ENCODE data around the gene CALHM3. TPM values are rescaled to one million over a fixed set of nuclear protein-coding genes. Genes with fewer than 3 reads are reported as not detected.
"Not testable (repeated sequence)": the region's sequence is repeated elsewhere in the genome, so short reads cannot be mapped to it uniquely, and the experiment has no call there.

CALHM3 gene
- 0.17 TPM for polyA plus RNA-seq (2012; ENCODE audit: low read depth, missing spikeins)

GRCh38 chr10:103479135-103479534 lies at the start of gene CALHM3:
Gene CALHM3 (minus strand): TSS chr10:103479240. CDS start chr10:103479032, 208 bp downstream.
- DNase-seq (ENCODE audit: insufficient read length, low spot score) = no peak
- TF ChIP-seq POU2F2 (IDR thresholded peaks at IDR 0.05; ENCODE audit: low read depth, low read length) (no peak), TAF1 (IDR thresholded peaks at IDR 0.05; ENCODE audit: low read depth, low read length) (no peak), PAX5 (IDR thresholded peaks at IDR 0.05; ENCODE audit: insufficient read depth, low read length, severe bottlenecking) (no peak), POLR2AphosphoS5 (IDR thresholded peaks at IDR 0.05; ENCODE audit: low read depth, low read length) (no peak), SPI1 (IDR thresholded peaks at IDR 0.05; ENCODE audit: low read depth, low read length) (no peak), POLR2A (IDR thresholded peaks at IDR 0.05; ENCODE audit: low read depth, low read length) (no peak)
- no peak for FAIRE-seq

GRCh38 chr10:103528549-103528948 lies 49.5 kb upstream of the CALHM3 start:
- FAIRE-seq (no peak), DNase-seq (ENCODE audit: insufficient read length, low spot score) (no peak)
- TF ChIP-seq POU2F2 (IDR thresholded peaks at IDR 0.05; ENCODE audit: low read depth, low read length) (no peak), PAX5 (IDR thresholded peaks at IDR 0.05; ENCODE audit: insufficient read depth, low read length, severe bottlenecking) (no peak), POLR2AphosphoS5 (IDR thresholded peaks at IDR 0.05; ENCODE audit: low read depth, low read length) (no peak), TAF1 (IDR thresholded peaks at IDR 0.05; ENCODE audit: low read depth, low read length) (no peak), POLR2A (IDR thresholded peaks at IDR 0.05; ENCODE audit: low read depth, low read length) (no peak), SPI1 (IDR thresholded peaks at IDR 0.05; ENCODE audit: low read depth, low read length) (no peak)

GRCh38 chr10:103527476-103527875 lies 48.4 kb upstream of the CALHM3 start:
- FAIRE-seq; DNase-seq (ENCODE audit: insufficient read length, low spot score): not testable (repeated sequence)

GRCh38 chr10:103525901-103526300 lies 46.9 kb upstream of the CALHM3 start:
- no peak for DNase-seq (ENCODE audit: insufficient read length, low spot score)
- TF ChIP-seq TAF1 (IDR thresholded peaks at IDR 0.05; ENCODE audit: low read depth, low read length) = no peak
- TF ChIP-seq SPI1 (IDR thresholded peaks at IDR 0.05; ENCODE audit: low read depth, low read length) = no peak
- no peak for TF ChIP-seq POLR2AphosphoS5 (IDR thresholded peaks at IDR 0.05; ENCODE audit: low read depth, low read length)
- no peak for TF ChIP-seq POLR2A (IDR thresholded peaks at IDR 0.05; ENCODE audit: low read depth, low read length)
- no peak for TF ChIP-seq PAX5 (IDR thresholded peaks at IDR 0.05; ENCODE audit: insufficient read depth, low read length, severe bottlenecking)
- TF ChIP-seq POU2F2 (IDR thresholded peaks at IDR 0.05; ENCODE audit: low read depth, low read length) = no peak
- no peak for FAIRE-seq

GRCh38 chr10:103523683-103524082 lies 44.6 kb upstream of the CALHM3 start:
- DNase-seq (ENCODE audit: insufficient read length, low spot score) (no peak), FAIRE-seq (no peak)
- no peak for TF ChIP-seq POLR2AphosphoS5 (IDR thresholded peaks at IDR 0.05; ENCODE audit: low read depth, low read length)
- TF ChIP-seq TAF1 (IDR thresholded peaks at IDR 0.05; ENCODE audit: low read depth, low read length) = no peak
- no peak for TF ChIP-seq POLR2A (IDR thresholded peaks at IDR 0.05; ENCODE audit: low read depth, low read length)
- TF ChIP-seq POU2F2 (IDR thresholded peaks at IDR 0.05; ENCODE audit: low read depth, low read length) = no peak
- TF ChIP-seq PAX5 (IDR thresholded peaks at IDR 0.05; ENCODE audit: insufficient read depth, low read length, severe bottlenecking) = no peak
- TF ChIP-seq SPI1 (IDR thresholded peaks at IDR 0.05; ENCODE audit: low read depth, low read length) = no peak

- FAIRE-seq; DNase-seq (ENCODE audit: insufficient read length, low spot score): not testable (repeated sequence)
Observed at GRCh38 chr10:103522006-103522405, 43.0 kb upstream of the CALHM3 start.

DNA sequence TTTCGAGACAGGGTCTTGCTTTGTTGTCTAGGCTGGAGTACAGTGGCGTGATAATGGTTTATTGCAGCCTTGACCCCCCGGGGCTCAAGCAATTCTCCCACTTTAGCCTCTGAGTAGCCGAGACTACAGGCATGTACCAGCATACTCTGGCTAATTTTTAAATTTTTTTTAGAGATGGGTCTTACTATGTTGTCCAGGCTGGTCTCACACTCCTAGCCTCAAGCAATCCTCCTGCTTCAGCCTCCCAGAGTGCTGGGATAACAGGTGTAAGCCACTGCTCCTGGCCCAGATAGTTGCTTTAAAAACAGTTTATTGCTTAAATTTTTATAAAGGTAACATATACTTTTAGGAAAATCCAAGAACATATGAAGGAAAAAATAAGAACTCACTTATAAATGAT lies 40.8 kb upstream of the CALHM3 start:
- DNase-seq (ENCODE audit: insufficient read length, low spot score) (no peak), FAIRE-seq (no peak)
- TF ChIP-seq POU2F2 (IDR thresholded peaks at IDR 0.05; ENCODE audit: low read depth, low read length) (no peak), TAF1 (IDR thresholded peaks at IDR 0.05; ENCODE audit: low read depth, low read length) (no peak), PAX5 (IDR thresholded peaks at IDR 0.05; ENCODE audit: insufficient read depth, low read length, severe bottlenecking) (no peak)

GRCh38 chr10:103517234-103518085 lies 38.4 kb upstream of the CALHM3 start:
- TF ChIP-seq POU2F2 (IDR thresholded peaks at IDR 0.05; ENCODE audit: low read depth, low read length) = no peak
- no peak for TF ChIP-seq POLR2A (IDR thresholded peaks at IDR 0.05; ENCODE audit: low read depth, low read length)
- TF ChIP-seq TAF1 (IDR thresholded peaks at IDR 0.05; ENCODE audit: low read depth, low read length) = no peak
- TF ChIP-seq SPI1 (IDR thresholded peaks at IDR 0.05; ENCODE audit: low read depth, low read length) = no peak
- TF ChIP-seq PAX5 (IDR thresholded peaks at IDR 0.05; ENCODE audit: insufficient read depth, low read length, severe bottlenecking) = no peak
- TF ChIP-seq POLR2AphosphoS5 (IDR thresholded peaks at IDR 0.05; ENCODE audit: low read depth, low read length) = no peak
- DNase-seq (ENCODE audit: insufficient read length, low spot score) = no peak
- FAIRE-seq = no peak

GRCh38 chr10:103514244-103514643 lies 35.2 kb upstream of the CALHM3 start:
- DNase-seq (ENCODE audit: insufficient read length, low spot score) = no peak
- FAIRE-seq = no peak
- TF ChIP-seq POLR2A (IDR thresholded peaks at IDR 0.05; ENCODE audit: low read depth, low read length) (no peak), SPI1 (IDR thresholded peaks at IDR 0.05; ENCODE audit: low read depth, low read length) (no peak), TAF1 (IDR thresholded peaks at IDR 0.05; ENCODE audit: low read depth, low read length) (no peak), POLR2AphosphoS5 (IDR thresholded peaks at IDR 0.05; ENCODE audit: low read depth, low read length) (no peak), PAX5 (IDR thresholded peaks at IDR 0.05; ENCODE audit: insufficient read depth, low read length, severe bottlenecking) (no peak), POU2F2 (IDR thresholded peaks at IDR 0.05; ENCODE audit: low read depth, low read length) (no peak)

DNA sequence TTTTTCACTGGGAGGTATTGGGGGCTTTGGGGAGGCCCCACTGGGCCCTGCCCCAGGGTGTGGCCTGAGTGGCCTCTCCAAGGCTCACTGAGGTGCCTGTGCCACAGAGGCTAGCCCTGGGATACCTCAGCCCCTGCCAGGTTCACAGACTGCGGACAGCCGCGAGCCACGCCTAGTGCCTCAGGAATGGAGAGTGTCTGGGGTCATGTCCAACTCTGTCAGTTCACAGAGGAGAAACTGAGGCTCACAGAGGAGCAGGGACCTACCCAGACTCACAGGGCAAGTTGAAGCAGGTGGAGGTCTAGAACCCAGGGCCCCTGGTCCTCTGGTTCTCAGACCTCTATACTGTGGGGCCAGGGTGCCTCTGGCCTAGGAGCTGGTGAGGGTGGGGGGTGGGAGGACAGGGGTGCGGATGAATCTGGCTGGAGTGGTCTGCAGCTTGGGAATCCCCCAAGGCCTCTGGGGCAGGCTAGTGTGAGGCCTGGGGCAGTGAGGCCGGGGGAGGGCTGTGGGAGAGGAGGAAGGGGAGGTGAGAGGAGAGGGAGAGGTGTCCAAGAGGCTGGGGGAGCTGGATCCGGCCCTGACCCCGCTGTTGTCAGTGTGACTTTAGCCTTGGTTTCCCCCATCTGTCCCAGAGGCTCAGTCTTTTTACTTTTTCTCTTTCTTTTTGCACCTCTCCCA lies 34.5 kb upstream of the CALHM3 start:
- no peak for TF ChIP-seq POU2F2 (IDR thresholded peaks at IDR 0.05; ENCODE audit: low read depth, low read length)
- no peak for TF ChIP-seq TAF1 (IDR thresholded peaks at IDR 0.05; ENCODE audit: low read depth, low read length)
- TF ChIP-seq SPI1 (IDR thresholded peaks at IDR 0.05; ENCODE audit: low read depth, low read length) = no peak
- TF ChIP-seq POLR2AphosphoS5 (IDR thresholded peaks at IDR 0.05; ENCODE audit: low read depth, low read length) = no peak
- no peak for TF ChIP-seq POLR2A (IDR thresholded peaks at IDR 0.05; ENCODE audit: low read depth, low read length)
- no peak for TF ChIP-seq PAX5 (IDR thresholded peaks at IDR 0.05; ENCODE audit: insufficient read depth, low read length, severe bottlenecking)
- FAIRE-seq = no peak
- DNase-seq (ENCODE audit: insufficient read length, low spot score) = no peak

Data from GM12891 (cell line).